IMR-90 (cell line): Measurements from ENCODE around the gene ZNF207. TPM values are rescaled to one million over a fixed set of nuclear protein-coding genes. Genes with fewer than 3 reads are reported as not detected.

Experiments
- ATAC-seq: fragments of 200-7000 bp; cut with Tn5 transposase; 2 replicates; pipeline ENCODE4 v1.9.1; 2020; ENCODE audit warnings: low read depth, mild to moderate bottlenecking, moderate library complexity
- BruUV-seq: library from RNA; stranded (reverse); fragments of 400-500 nt; replicated peaks from 2 replicates; lab custom pipeline; 2021; lab: Mats Ljungman, UMichigan
- CTCF ChIA-PET: fragments of 300-600 bp; formaldehyde crosslinking; extraction: SDS; loops from one replicate; lab custom pipeline; 2021; ENCODE audit warnings: antibody characterized with exemption; lab: Yijun Ruan, JAX
- POLR2A ChIA-PET: fragments of 300-600 bp; sonication (Branson Sonifier 250); formaldehyde crosslinking; loops from one replicate; lab custom pipeline; 2022; ENCODE audit warnings: antibody characterized with exemption; ENCODE audit not compliant: unreplicated experiment; lab: Charles Lee
- DNase-seq: peaks from one replicate; pipeline ENCODE4 v3.0.0; 2013
- H2AFZ ChIP-seq: replicated peaks from 2 replicates; pipeline ENCODE3; 2013; ENCODE audit warnings: low read length, mild to moderate bottlenecking; ENCODE audit not compliant: poor library complexity
- H2AK5ac ChIP-seq: 2 replicates; pipeline ENCODE4 v1.6.1; 2013; ENCODE audit warnings: low read depth, low read length, inconsistent platforms
- H2AK9ac ChIP-seq: replicated peaks from 2 replicates; pipeline ENCODE3; 2013; ENCODE audit warnings: mild to moderate bottlenecking, low read depth, low read length, moderate library complexity; ENCODE audit not compliant: poor library complexity
- H2BK120ac ChIP-seq: 2 replicates; pipeline ENCODE4 v1.6.1; 2013; ENCODE audit warnings: low read depth, low read length, inconsistent platforms
- H2BK15ac ChIP-seq: 3 replicates; pipeline ENCODE4 v1.6.1; 2013; ENCODE audit warnings: low read depth, low read length, inconsistent platforms
- H2BK20ac ChIP-seq: 2 replicates; pipeline ENCODE4 v1.6.1; 2013; ENCODE audit warnings: low read depth, mild to moderate bottlenecking, inconsistent platforms, low read length, moderate library complexity
- H2BK5ac ChIP-seq: 2 replicates; pipeline ENCODE4 v1.6.1; 2013; ENCODE audit warnings: mild to moderate bottlenecking, low read depth, low read length, inconsistent platforms; ENCODE audit not compliant: poor library complexity, severe bottlenecking
- H3K14ac ChIP-seq: replicated peaks from 2 replicates; pipeline ENCODE4 v1.6.1; 2013; ENCODE audit warnings: low read depth, low read length, inconsistent platforms
- H3K18ac ChIP-seq: 2 replicates; pipeline ENCODE4 v1.6.1; 2013; ENCODE audit warnings: low read depth, low read length, control low read depth
- H3K23ac ChIP-seq: 2 replicates; pipeline ENCODE4 v1.6.1; 2013; ENCODE audit warnings: low read depth, low read length, inconsistent platforms
- H3K27ac ChIP-seq: 2 replicates; pipeline ENCODE4 v1.5.1; 2013; ENCODE audit warnings: mild to moderate bottlenecking, control low read depth, low read length; ENCODE audit not compliant: insufficient read depth
- H3K27me3 ChIP-seq: 2 replicates; pipeline ENCODE4 v1.6.1; 2013; ENCODE audit warnings: low read length; ENCODE audit not compliant: control insufficient read depth, insufficient read depth
- H3K36me3 ChIP-seq: 2 replicates; pipeline ENCODE4 v1.6.1; 2013; ENCODE audit warnings: low read length, mixed read lengths; ENCODE audit not compliant: control insufficient read depth, insufficient read depth
- H3K4ac ChIP-seq: 2 replicates; pipeline ENCODE4 v1.6.1; 2013; ENCODE audit warnings: low read depth, low read length, inconsistent platforms
- H3K4me1 ChIP-seq: 2 replicates; pipeline ENCODE4 v1.6.1; 2013; ENCODE audit warnings: low read length, mixed read lengths; ENCODE audit not compliant: control insufficient read depth, insufficient read depth
- H3K4me2 ChIP-seq: 2 replicates; pipeline ENCODE4 v1.6.1; 2013; ENCODE audit warnings: low read depth, mild to moderate bottlenecking, control low read depth, low read length, moderate library complexity
- H3K4me3 ChIP-seq: 2 replicates; pipeline ENCODE4 v1.5.1; 2013; ENCODE audit warnings: low read depth, mild to moderate bottlenecking, control low read depth, low read length, moderate library complexity; ENCODE audit not compliant: insufficient read depth
- H3K56ac ChIP-seq: 2 replicates; pipeline ENCODE4 v1.6.1; 2013; ENCODE audit warnings: low read length, inconsistent platforms; ENCODE audit not compliant: insufficient read depth; ENCODE audit errors: extremely low read depth
- H3K79me1 ChIP-seq, 2 experiments: 2 replicates each; pipeline ENCODE4 v1.6.1; 2013; ENCODE audit warnings: low read length in 2 of 2, inconsistent platforms in 1 of 2, low read depth in 1 of 2
- H3K9ac ChIP-seq: 2 replicates; pipeline ENCODE4 v1.6.1; 2013; ENCODE audit warnings: low read depth, low read length, control low read depth
- H3K9me1 ChIP-seq: 2 replicates; pipeline ENCODE4 v1.6.1; 2013; ENCODE audit warnings: low read length, inconsistent platforms; ENCODE audit not compliant: insufficient read depth
- H3K9me3 ChIP-seq: 2 replicates; pipeline ENCODE4 v1.6.1; 2013; ENCODE audit warnings: low read length; ENCODE audit not compliant: control insufficient read depth, insufficient read depth
- H4K20me1 ChIP-seq: 2 replicates; pipeline ENCODE4 v1.6.1; 2013; ENCODE audit warnings: low read length, inconsistent platforms; ENCODE audit not compliant: insufficient read depth
- H4K5ac ChIP-seq: 2 replicates; pipeline ENCODE4 v1.6.1; 2013; ENCODE audit warnings: mild to moderate bottlenecking, low read depth, low read length, control low read depth
- H4K8ac ChIP-seq, 2 experiments: 2 replicates each; pipeline ENCODE4 v1.6.1; 2013; ENCODE audit warnings: low read depth in 2 of 2, low read length in 2 of 2, control low read depth in 1 of 2, inconsistent platforms in 1 of 2
- H4K91ac ChIP-seq: 2 replicates; pipeline ENCODE4 v1.6.1; 2013; ENCODE audit warnings: low read depth, low read length, inconsistent platforms; ENCODE audit not compliant: insufficient read depth
- BHLHE40 ChIP-seq: fragments of 150-350 bp; IDR thresholded peaks from 2 replicates; pipeline ENCODE4 v1.6.1; 2016; ENCODE audit warnings: mild to moderate bottlenecking, low read depth, low read length
- CEBPB ChIP-seq: IDR thresholded peaks from 2 replicates; pipeline ENCODE4 v1.6.1; 2012; ENCODE audit warnings: low read depth, low read length, improper control_type of control experiment
- CHD1 ChIP-seq: IDR thresholded peaks from 2 replicates; pipeline ENCODE4 v1.6.1; 2012; ENCODE audit warnings: low read depth, low read length, improper control_type of control experiment
- CTCF ChIP-seq: conservative IDR thresholded peaks from 2 replicates; pipeline ENCODE4 v1.5.1; 2012; ENCODE audit warnings: mild to moderate bottlenecking, low read depth, low read length, improper control_type of control experiment
- ELK1 ChIP-seq: fragments of 150-350 bp; IDR thresholded peaks from 2 replicates; pipeline ENCODE4 v1.6.1; 2016; ENCODE audit warnings: low read depth, mild to moderate bottlenecking, low read length, moderate library complexity, borderline replicate concordance
- FOS ChIP-seq: fragments of 150-350 bp; IDR thresholded peaks from 2 replicates; pipeline ENCODE4 v1.6.1; 2016; ENCODE audit warnings: low read depth, low read length
- MAFK ChIP-seq: IDR thresholded peaks from 2 replicates; pipeline ENCODE4 v1.6.1; 2012; ENCODE audit warnings: low read depth, low read length, improper control_type of control experiment
- MAZ ChIP-seq: IDR thresholded peaks from 2 replicates; pipeline ENCODE4 v1.6.1; 2012; ENCODE audit warnings: low read depth, mild to moderate bottlenecking, low read length, improper control_type of control experiment, moderate library complexity, borderline replicate concordance
- MXI1 ChIP-seq: IDR thresholded peaks from 2 replicates; pipeline ENCODE4 v1.6.1; 2012; ENCODE audit warnings: low read depth, mild to moderate bottlenecking, low read length, moderate library complexity, borderline replicate concordance
- POLR2A ChIP-seq: IDR thresholded peaks from 2 replicates; pipeline ENCODE4 v1.6.1; 2012; ENCODE audit warnings: mild to moderate bottlenecking, low read depth, low read length
- RAD21 ChIP-seq: IDR thresholded peaks from 2 replicates; pipeline ENCODE4 v1.6.1; 2012; ENCODE audit warnings: low read length, improper control_type of control experiment
- RCOR1 ChIP-seq: IDR thresholded peaks from 2 replicates; pipeline ENCODE4 v1.6.1; 2012; ENCODE audit warnings: mild to moderate bottlenecking, low read length, improper control_type of control experiment; ENCODE audit not compliant: insufficient replicate concordance
- RFX5 ChIP-seq: IDR thresholded peaks from 2 replicates; pipeline ENCODE4 v1.8.0; 2012; ENCODE audit warnings: low read depth, mild to moderate bottlenecking, low read length, moderate library complexity
- SMC3 ChIP-seq: fragments of 150-350 bp; IDR thresholded peaks from 2 replicates; pipeline ENCODE4 v1.6.1; 2016; ENCODE audit warnings: low read depth, mild to moderate bottlenecking, antibody characterized with exemption, low read length, moderate library complexity
- USF2 ChIP-seq: fragments of 150-350 bp; IDR thresholded peaks from 2 replicates; pipeline ENCODE4 v1.6.1; 2017; ENCODE audit warnings: mild to moderate bottlenecking, antibody characterized with exemption, low read length, low read depth
- WGBS, 2 experiments: methylation state at CpG; one replicate each; pipeline versions ENCODE4 v1.1.5 to v1.1.7; 2013; ENCODE audit warnings: missing lambda C conversion rate in 2 of 2; ENCODE audit not compliant: insufficient read length in 1 of 2; ENCODE audit errors: extremely low coverage in 2 of 2; 5-methylcytosine and 5-hydroxymethylcytosine counted together
- dilution Hi-C: fragments of 300-500 bp; cut with HindIII; formaldehyde crosslinking; loops from one replicate; pipeline ENCODE4 v1.14.3; 2018; ENCODE audit warnings: low sequenced_read_pairs; ENCODE audit not compliant: unreplicated experiment
- in situ Hi-C: fragments of 300-500 bp; cut with MboI; formaldehyde crosslinking; loops from 3 replicates; pipeline ENCODE4 v1.14.3; 2019; ENCODE audit warnings: low sequenced_read_pairs, inconsistent platforms, mixed read lengths
- intact Hi-C: fragments of 100-400 bp; cut with micrococcal nuclease; formaldehyde crosslinking; loops from 2 replicates; pipeline ENCODE4 v1.10.0; 2022
- polyA plus RNA-seq, 3 experiments: library from polyadenylated mRNA; depleted of rRNA; stranded (reverse); fragments of >200 nt; gene quantifications; 2 replicates each; pipeline ENCODE4 v1.2.3, GENCODE V29; 2012; ENCODE audit warnings: low replicate concordance in 1 of 3
- total RNA-seq: library from RNA; depleted of rRNA; stranded (reverse); fragments of >200 nt; gene quantifications from 2 replicates; pipeline ENCODE4 v1.2.3, GENCODE V29; 2012

Gene ZNF207
- total and polyA plus RNA-seq, 2 of the 4 experiments (the other 2 are of a cell fraction): 199 to 207 TPM

- H3K23ac ChIP-seq: no peak overlapping the region
- H2AK9ac ChIP-seq: no peak overlapping the region
- H3K9ac ChIP-seq: no peak overlapping the region
- H3K4ac ChIP-seq: no peak overlapping the region
- H3K9me1 ChIP-seq: peaks cover 7% of the 10 kb centered on the region
- H3K4me3 ChIP-seq: no peak overlapping the region
- H2AFZ ChIP-seq: no peak overlapping the region
- no peaks in the 10 kb centered on the region; a peak in 1 of 4 replicates for H3K79me1 ChIP-seq
- no peak overlapping the region for H4K91ac ChIP-seq
- H4K20me1 ChIP-seq: no peaks in the 10 kb centered on the region
- H2BK15ac ChIP-seq: no peak overlapping the region
- BruUV-seq: no TSS peak
- H3K36me3 ChIP-seq: peaks cover 6% of the 10 kb centered on the region
- no peak overlapping the region for H2AK5ac ChIP-seq
- no peak overlapping the region for H4K5ac ChIP-seq
- no peaks in the 10 kb centered on the region for H3K4me1 ChIP-seq
- dilution Hi-C loops (no loop called here), in situ Hi-C loops (no loop called here), intact Hi-C loops (no loop called here)
- CTCF ChIA-PET: interaction anchor here (1.0 to 1.1 kb wide), 3 partner anchors 9 to 190 kb away, joined by 3 read pairs; no protein-coding TSS in a partner anchor
- no peaks in the 10 kb centered on the region for H3K9me3 ChIP-seq
- no peak overlapping the region for H4K8ac ChIP-seq
- no peak overlapping the region for H3K14ac ChIP-seq
- DNase-seq (no peak), ATAC-seq (no peak)
- H3K27ac ChIP-seq: no peak overlapping the region
- H3K27me3 ChIP-seq: no peaks in the 10 kb centered on the region
- no peak overlapping the region for H2BK120ac ChIP-seq
- no peak overlapping the region for H3K56ac ChIP-seq
- POLR2A ChIA-PET: no interaction called here
- no peak overlapping the region for H3K4me2 ChIP-seq
- WGBS, 2 experiments: no CpG with 5 or more reads among the region's 3 CpGs
- H2BK20ac ChIP-seq: no peak overlapping the region
- no peak overlapping the region for H3K18ac ChIP-seq
- H2BK5ac ChIP-seq: no peak overlapping the region
- TF ChIP-seq RFX5 (no peak), SMC3 (no peak), BHLHE40 (no peak), CHD1 (no peak), POLR2A (no peak), CTCF (no peak), MAZ (no peak), ELK1 (no peak), MAFK (no peak), MXI1 (no peak), USF2 (no peak), RAD21 (no peak), CEBPB (no peak), RCOR1 (no peak), FOS (no peak)
Measured at GRCh38 chr17:32331243-32332040, 18.5 kb upstream of the ZNF207 start.
